HepG2 (cell line): ENCODE measurements around the gene ULBP1. TPM values are rescaled to one million over a fixed set of nuclear protein-coding genes. Genes with fewer than 3 reads are reported as not detected.

Source experiments
- CHD2 ChIP-seq: IDR thresholded peaks from 2 replicates; pipeline ENCODE4 v1.6.1; 2011; ENCODE audit warnings: low read depth, low read length, improper control_type of control experiment
- EP300 ChIP-seq, 3 experiments: sonication (generic) in 1 of 3; formaldehyde crosslinking in 1 of 3; IDR thresholded peaks; 2 replicates each; pipeline versions ENCODE4 v1.5.1 to v1.6.1; 2011 to 2020; ENCODE audit warnings: low read depth in 2 of 3, low read length in 2 of 3, borderline replicate concordance in 1 of 3, improper control_type of control experiment in 1 of 3, mild to moderate bottlenecking in 1 of 3, missing genetic modification reagents in 1 of 3, moderate library complexity in 1 of 3
- GATAD2A ChIP-seq: IDR thresholded peaks from 2 replicates; pipeline ENCODE4 v1.6.1; 2016
- MLLT10 ChIP-seq: sonication (generic); formaldehyde crosslinking; IDR thresholded peaks from 2 replicates; pipeline ENCODE4 v1.4.0; 2020; ENCODE audit warnings: missing genetic modification reagents
- RCOR2 ChIP-seq: IDR thresholded peaks from 2 replicates; pipeline ENCODE4 v1.6.1; 2016; ENCODE audit warnings: missing biosample characterization, missing genetic modification reagents
- RERE ChIP-seq: IDR thresholded peaks from 2 replicates; pipeline ENCODE4 v1.6.1; 2016; ENCODE audit warnings: low read depth, missing genetic modification reagents, missing compliant biosample characterization
- RFX1 ChIP-seq: fragments of 450-650 bp; IDR thresholded peaks from 2 replicates; pipeline ENCODE4 v1.6.1; 2017
- SAFB2 ChIP-seq: sonication (generic); formaldehyde crosslinking; IDR thresholded peaks from 2 replicates; pipeline ENCODE4 v1.5.1; 2020; ENCODE audit warnings: missing genetic modification reagents, low read depth, mild to moderate bottlenecking, borderline replicate concordance
- SKI ChIP-seq: fragments of 450-650 bp; IDR thresholded peaks from one replicate; pipeline ENCODE4 v1.6.1; 2018; ENCODE audit warnings: mild to moderate bottlenecking; ENCODE audit not compliant: partially characterized antibody
- SP2 ChIP-seq: sonication (generic); formaldehyde crosslinking; IDR thresholded peaks from 2 replicates; pipeline ENCODE4 v1.5.1; 2020; ENCODE audit warnings: mild to moderate bottlenecking, missing genetic modification reagents
- TSC22D2 ChIP-seq: sonication (generic); formaldehyde crosslinking; IDR thresholded peaks from 2 replicates; pipeline ENCODE4 v1.5.1; 2020; ENCODE audit warnings: missing genetic modification reagents, mild to moderate bottlenecking, borderline replicate concordance
- ZNF121 ChIP-seq: sonication (generic); formaldehyde crosslinking; IDR thresholded peaks from 2 replicates; pipeline ENCODE4 v1.5.0; 2020; ENCODE audit warnings: mild to moderate bottlenecking, missing genetic modification reagents
- ZNF687 ChIP-seq: sonication (generic); formaldehyde crosslinking; IDR thresholded peaks from 2 replicates; pipeline ENCODE4 v1.5.1; 2020; ENCODE audit warnings: mild to moderate bottlenecking, missing genetic modification reagents, moderate library complexity
- polyA plus RNA-seq, 8 experiments: library from polyadenylated mRNA; depleted of rRNA in 3 of 8; stranded (reverse) in 7 of 8; unstranded in 1 of 8; fragments of >200 nt; fragmentation: Illumina TruSeq in 4 of 8; extraction: Trizol in 4 of 8; gene quantifications; 2 replicates each; pipeline versions ENCODE4 v1.2.1 to v1.2.3, GENCODE V29; 2011 to 2016; ENCODE audit warnings: low read depth in 4 of 8, missing spikeins in 1 of 8, mixed read lengths in 1 of 8; ENCODE audit not compliant: insufficient read depth in 1 of 8
- total RNA-seq, 5 experiments: library from RNA; depleted of rRNA; stranded (reverse); fragments of >200 nt; fragmentation: Illumina TruSeq; extraction: Trizol; gene quantifications; 2 replicates each; pipeline ENCODE4 v1.2.3, GENCODE V29; 2016; ENCODE audit warnings: low read depth in 1 of 5
- TF ChIP-seq, protein P1 (sequence below): sonication (generic); formaldehyde crosslinking; IDR thresholded peaks from 2 replicates; pipeline ENCODE4 v1.5.0; 2020; ENCODE audit warnings: mild to moderate bottlenecking, missing genetic modification reagents, borderline replicate concordance

ULBP1 gene
- total and polyA plus RNA-seq, 2 of the 13 experiments (the other 11 are each of a cell fraction or from before 2014, with no cell fraction given): 0.04 to 0.09 TPM

DNA sequence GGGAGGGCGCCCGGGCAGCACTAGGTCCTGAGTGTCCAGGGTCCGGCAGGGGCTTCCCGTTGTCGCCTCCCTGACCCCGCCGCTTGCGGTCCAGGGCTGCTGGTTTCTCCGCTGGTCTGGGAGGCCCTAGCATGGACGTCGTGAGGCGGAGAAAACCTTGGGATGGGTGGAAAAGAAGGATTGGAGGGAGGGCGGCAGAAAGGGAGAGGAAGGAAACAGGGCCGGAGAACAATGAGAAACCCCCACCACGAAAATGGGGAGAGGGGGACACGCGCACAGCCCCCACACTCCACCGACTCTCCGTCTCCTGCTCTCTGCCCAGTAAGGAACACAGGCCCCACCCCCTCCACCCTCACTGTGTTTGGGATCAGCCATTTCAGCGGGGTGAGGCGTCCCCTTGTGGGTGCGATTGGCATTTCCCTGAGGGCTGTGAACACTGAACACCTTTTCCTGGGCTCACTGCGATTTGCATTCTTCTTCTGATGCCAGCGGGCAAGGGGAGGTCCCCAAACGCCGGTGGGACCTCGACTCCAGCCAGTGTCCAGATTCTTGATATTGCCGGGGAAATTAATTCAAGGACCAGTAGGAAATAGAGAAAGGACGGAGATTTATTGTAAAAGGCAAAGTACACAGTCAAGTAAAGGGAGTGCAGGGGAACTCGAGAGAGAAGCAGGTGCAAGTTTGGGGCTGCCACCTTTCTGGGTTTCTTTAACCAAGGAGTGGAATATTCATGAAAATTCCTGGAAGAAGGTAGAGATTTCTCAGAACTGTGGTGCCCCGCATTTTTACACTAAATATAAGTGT, 37.6 kb upstream of the ULBP1 start (continued):
- TF ChIP-seq ZNF687 (CRISPR knock-in tag): peak; percentile 81
- peak; percentile 73 for TF ChIP-seq SAFB2 (CRISPR knock-in tag)
- TF ChIP-seq SKI: no peak
- no peak for TF ChIP-seq ZNF121 (CRISPR knock-in tag)
- TF ChIP-seq SP2 (CRISPR knock-in tag): no peak
- 0 out of 2 replicates have a peak, but pooled peaks have one; percentile 48 for TF ChIP-seq CHD2
- TF ChIP-seq, protein P1, sequence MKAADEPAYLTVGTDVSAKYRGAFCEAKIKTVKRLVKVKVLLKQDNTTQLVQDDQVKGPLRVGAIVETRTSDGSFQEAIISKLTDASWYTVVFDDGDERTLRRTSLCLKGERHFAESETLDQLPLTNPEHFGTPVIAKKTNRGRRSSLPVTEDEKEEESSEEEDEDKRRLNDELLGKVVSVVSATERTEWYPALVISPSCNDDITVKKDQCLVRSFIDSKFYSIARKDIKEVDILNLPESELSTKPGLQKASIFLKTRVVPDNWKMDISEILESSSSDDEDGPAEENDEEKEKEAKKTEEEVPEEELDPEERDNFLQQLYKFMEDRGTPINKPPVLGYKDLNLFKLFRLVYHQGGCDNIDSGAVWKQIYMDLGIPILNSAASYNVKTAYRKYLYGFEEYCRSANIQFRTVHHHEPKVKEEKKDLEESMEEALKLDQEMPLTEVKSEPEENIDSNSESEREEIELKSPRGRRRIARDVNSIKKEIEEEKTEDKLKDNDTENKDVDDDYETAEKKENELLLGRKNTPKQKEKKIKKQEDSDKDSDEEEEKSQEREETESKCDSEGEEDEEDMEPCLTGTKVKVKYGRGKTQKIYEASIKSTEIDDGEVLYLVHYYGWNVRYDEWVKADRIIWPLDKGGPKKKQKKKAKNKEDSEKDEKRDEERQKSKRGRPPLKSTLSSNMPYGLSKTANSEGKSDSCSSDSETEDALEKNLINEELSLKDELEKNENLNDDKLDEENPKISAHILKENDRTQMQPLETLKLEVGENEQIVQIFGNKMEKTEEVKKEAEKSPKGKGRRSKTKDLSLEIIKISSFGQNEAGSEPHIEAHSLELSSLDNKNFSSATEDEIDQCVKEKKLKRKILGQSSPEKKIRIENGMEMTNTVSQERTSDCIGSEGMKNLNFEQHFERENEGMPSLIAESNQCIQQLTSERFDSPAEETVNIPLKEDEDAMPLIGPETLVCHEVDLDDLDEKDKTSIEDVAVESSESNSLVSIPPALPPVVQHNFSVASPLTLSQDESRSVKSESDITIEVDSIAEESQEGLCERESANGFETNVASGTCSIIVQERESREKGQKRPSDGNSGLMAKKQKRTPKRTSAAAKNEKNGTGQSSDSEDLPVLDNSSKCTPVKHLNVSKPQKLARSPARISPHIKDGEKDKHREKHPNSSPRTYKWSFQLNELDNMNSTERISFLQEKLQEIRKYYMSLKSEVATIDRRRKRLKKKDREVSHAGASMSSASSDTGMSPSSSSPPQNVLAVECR (CRISPR knock-in tag): peak; percentile 51; the same call in 1 of the 2 replicates
- no peak for TF ChIP-seq RERE (CRISPR knock-in tag)
- TF ChIP-seq MLLT10 (CRISPR knock-in tag): no peak
- no peak for TF ChIP-seq RCOR2
- TF ChIP-seq RFX1: no peak
- peak; percentile 35; the same call in 1 of the 2 replicates for TF ChIP-seq TSC22D2
- TF ChIP-seq EP300 (IDR thresholded peaks at IDR 0.05; ENCODE audit: low read depth in 2 of 2, low read length in 2 of 2): no peak
- TF ChIP-seq EP300 (CRISPR knock-in tag; IDR thresholded peaks at IDR 0.05; ENCODE audit: borderline replicate concordance): no peak
- TF ChIP-seq GATAD2A (CRISPR knock-in tag): peak; percentile 65
